LHCN-M2 (cell line): ENCODE data around the gene PDE4B. TPM values are rescaled to one million over a fixed set of nuclear protein-coding genes. Genes with fewer than 3 reads are reported as not detected.
"Not testable (repeated sequence)": the region's sequence is repeated elsewhere in the genome, so short reads cannot be mapped to it uniquely, and the experiment has no call there.

ENCODE experiments used
- DNase-seq: peaks from one replicate; pipeline ENCODE4 v3.0.0-alpha.2; 2012; ENCODE audit warnings: low read depth
- total RNA-seq: library from RNA; depleted of rRNA; stranded (reverse); fragments of >200 nt; gene quantifications from 2 replicates; pipeline ENCODE4 v1.2.3, GENCODE V29; 2014

PDE4B gene
- total RNA-seq, 1 experiment from 2014 or later, result 6.8 TPM

- DNase-seq, result peak; percentile 7
Observed at GRCh38 chr1:65992165-65992821, 199.6 kb downstream of the PDE4B start.

- no peak for DNase-seq
Observed at GRCh38 chr1:65992831-65993271, 200.2 kb downstream of the PDE4B start.

- DNase-seq, result no peak
Observed at GRCh38 chr1:65994223-65994622, 201.5 kb downstream of the PDE4B start.

- no peak for DNase-seq
Observed at GRCh38 chr1:65995336-65995735, 202.6 kb downstream of the PDE4B start.

GRCh38 chr1:65995928-65996327 lies 203.2 kb downstream of the PDE4B start:
- no peak for DNase-seq

GRCh38 chr1:65997693-65998092 lies 205.0 kb downstream of the PDE4B start:
- no peak for DNase-seq

- no peak for DNase-seq
Observed at GRCh38 chr1:65998763-65999583, 206.3 kb downstream of the PDE4B start.

- DNase-seq, result peak; percentile 13
Observed at GRCh38 chr1:66000033-66000637, 207.4 kb downstream of the PDE4B start.

- DNase-seq, result no peak
Observed at GRCh38 chr1:66003690-66004089, 211.0 kb downstream of the PDE4B start.

- DNase-seq, result not testable (repeated sequence)
Observed at GRCh38 chr1:66006534-66006933, 213.8 kb downstream of the PDE4B start.

- peak; percentile 24 for DNase-seq
Observed at GRCh38 chr1:66012106-66012784, 219.6 kb downstream of the PDE4B start.

GRCh38 chr1:66013371-66013770 lies 220.7 kb downstream of the PDE4B start:
- DNase-seq, result no peak

- peak; percentile 38 for DNase-seq
Observed at GRCh38 chr1:66022904-66023620, 230.4 kb downstream of the PDE4B start.

- no peak for DNase-seq
Observed at GRCh38 chr1:66025188-66025587, 232.5 kb downstream of the PDE4B start.

GRCh38 chr1:66028035-66028434 lies 235.3 kb downstream of the PDE4B start:
- DNase-seq, result no peak

- DNase-seq, result no peak
Observed at GRCh38 chr1:66033781-66034180, 241.1 kb downstream of the PDE4B start.

- no peak for DNase-seq
Observed at GRCh38 chr1:66035616-66036245, 243.0 kb downstream of the PDE4B start.

GRCh38 chr1:66041654-66042053 lies 249.0 kb downstream of the PDE4B start:
- no peak for DNase-seq

- DNase-seq, result no peak
Observed at GRCh38 chr1:66043186-66043585, 250.5 kb downstream of the PDE4B start.

- DNase-seq, result no peak
Observed at GRCh38 chr1:66044912-66045311, 252.2 kb downstream of the PDE4B start.

GRCh38 chr1:66046415-66046814 lies 253.7 kb downstream of the PDE4B start:
- DNase-seq, result no peak
